Activated naive CD4-positive, alpha-beta T cell treated with anti-CD3 and anti-CD28 coated beads, Interleukin-2, amount 10 ng/mL, durations not matched to agents 7 days and 5 days (primary cell): Measurements from ENCODE around the gene ATP6V0B.

Source experiments
- CTCF ChIA-PET: fragments of 350-600 bp; sonication (Branson Sonifier 250); formaldehyde crosslinking; loops from one replicate; lab custom pipeline; 2021; ENCODE audit warnings: antibody characterized with exemption; lab: Charles Lee
- DNase-seq: peaks from one replicate; pipeline ENCODE4 v3.0.0-alpha.2; 2020
- H3K27ac Mint-ChIP-seq: one replicate; pipeline ENCODE4 v1.8.0; 2021; ENCODE audit warnings: mild to moderate bottlenecking, moderate library complexity, mixed read lengths
- H3K27me3 Mint-ChIP-seq: one replicate; pipeline ENCODE4 v1.8.0; 2021; ENCODE audit warnings: mild to moderate bottlenecking, mixed read lengths
- H3K36me3 Mint-ChIP-seq: one replicate; pipeline ENCODE4 v1.8.0; 2021; ENCODE audit warnings: mixed read lengths
- H3K4me1 Mint-ChIP-seq: one replicate; pipeline ENCODE4 v1.8.0; 2021; ENCODE audit warnings: mixed read lengths
- H3K4me3 Mint-ChIP-seq: one replicate; pipeline ENCODE4 v1.8.0; 2021; ENCODE audit warnings: mild to moderate bottlenecking, moderate library complexity, mixed read lengths
- H3K9me3 Mint-ChIP-seq: one replicate; pipeline ENCODE4 v1.8.0; 2021; ENCODE audit warnings: mixed read lengths

ATP6V0B gene

GRCh38 chr1:44016890-44017400 lies 42.2 kb downstream of the ATP6V0B start:
- H3K27ac Mint-ChIP-seq: no peak overlapping the region
- no peak for DNase-seq
- no peak overlapping the region for H3K4me3 Mint-ChIP-seq
- H3K4me1 Mint-ChIP-seq: peaks cover 5% of the 10 kb centered on the region
- CTCF ChIA-PET: interaction anchor here (0.7 to 0.9 kb wide), 2 partner anchors 19 to 20 kb away, joined by 3 read pairs; no protein-coding TSS in a partner anchor
- no peaks in the 10 kb centered on the region for H3K27me3 Mint-ChIP-seq
- no peaks in the 10 kb centered on the region for H3K36me3 Mint-ChIP-seq
- no peaks in the 10 kb centered on the region for H3K9me3 Mint-ChIP-seq

- DNase-seq: no peak
- no peaks in the 10 kb centered on the region for H3K36me3 Mint-ChIP-seq
- H3K27ac Mint-ChIP-seq: no peak overlapping the region
- CTCF ChIA-PET: interaction anchor here (1.4 kb wide), 1 partner anchor 13 kb away, joined by 3 read pairs; no protein-coding TSS in a partner anchor
- no peaks in the 10 kb centered on the region for H3K9me3 Mint-ChIP-seq
- H3K27me3 Mint-ChIP-seq: no peaks in the 10 kb centered on the region
- H3K4me3 Mint-ChIP-seq: no peak overlapping the region
- H3K4me1 Mint-ChIP-seq: no peaks in the 10 kb centered on the region
These were observed 44.7 kb downstream of the ATP6V0B start for GRCh38 chr1:44019466-44019948.

GRCh38 chr1:44020464-44020863 lies 45.7 kb downstream of the ATP6V0B start:
- CTCF ChIA-PET: interaction anchor here (1.4 kb wide), 1 partner anchor 14 kb away, joined by 3 read pairs; no protein-coding TSS in a partner anchor
- Mint-ChIP-seq H3K27me3 (no peaks in the 10 kb centered on the region), H3K4me3 (no peak overlapping the region)

GRCh38 chr1:44021156-44021555 lies 46.4 kb downstream of the ATP6V0B start:
- Mint-ChIP-seq H3K27me3 (no peaks in the 10 kb centered on the region), H3K27ac (no peak overlapping the region), H3K4me3 (no peak overlapping the region), H3K9me3 (no peaks in the 10 kb centered on the region), H3K36me3 (no peaks in the 10 kb centered on the region), H3K4me1 (no peaks in the 10 kb centered on the region)
- CTCF ChIA-PET: interaction anchor here (0.6 to 0.7 kb wide), 2 partner anchors 15 to 1483 kb away, joined by 3 to 6 read pairs; no protein-coding TSS in a partner anchor
- no peak for DNase-seq

More at GRCh38 chr1:44020464-44020863, 45.7 kb downstream of the ATP6V0B start:
- Mint-ChIP-seq H3K9me3 (no peaks in the 10 kb centered on the region), H3K27ac (no peak overlapping the region), H3K36me3 (no peaks in the 10 kb centered on the region), H3K4me1 (no peaks in the 10 kb centered on the region)
- DNase-seq: no peak

GRCh38 chr1:44021581-44022321 lies 47.0 kb downstream of the ATP6V0B start:
- H3K9me3 Mint-ChIP-seq: no peaks in the 10 kb centered on the region
- H3K27ac Mint-ChIP-seq: no peak overlapping the region
- no peak for DNase-seq
- CTCF ChIA-PET: interaction anchor here (0.6 to 1.1 kb wide), 3 partner anchors 15 to 1483 kb away, joined by 3 to 6 read pairs (median 3); no protein-coding TSS in a partner anchor
- no peaks in the 10 kb centered on the region for H3K36me3 Mint-ChIP-seq
- no peaks in the 10 kb centered on the region for H3K27me3 Mint-ChIP-seq
- H3K4me3 Mint-ChIP-seq: no peak overlapping the region
- H3K4me1 Mint-ChIP-seq: no peaks in the 10 kb centered on the region

GRCh38 chr1:44024031-44024902 lies 49.5 kb downstream of the ATP6V0B start:
- no peaks in the 10 kb centered on the region for H3K36me3 Mint-ChIP-seq
- CTCF ChIA-PET: no interaction called here
- H3K4me3 Mint-ChIP-seq: no peak overlapping the region
- H3K9me3 Mint-ChIP-seq: no peaks in the 10 kb centered on the region
- peaks cover 12% of the 10 kb centered on the region for H3K4me1 Mint-ChIP-seq
- no peak for DNase-seq
- H3K27ac Mint-ChIP-seq: no peak overlapping the region
- H3K27me3 Mint-ChIP-seq: no peaks in the 10 kb centered on the region

GRCh38 chr1:44024903-44025525 lies 50.3 kb downstream of the ATP6V0B start:
- CTCF ChIA-PET: interaction anchor here (0.8 to 1.9 kb wide), 2 partner anchors 10 to 20 kb away, joined by 3 to 5 read pairs; no protein-coding TSS in a partner anchor
- no peak for DNase-seq
- peaks cover 18% of the 10 kb centered on the region for H3K4me1 Mint-ChIP-seq
- H3K9me3 Mint-ChIP-seq: no peaks in the 10 kb centered on the region
- H3K4me3 Mint-ChIP-seq: no peak overlapping the region
- H3K27ac Mint-ChIP-seq: no peak overlapping the region
- no peaks in the 10 kb centered on the region for H3K27me3 Mint-ChIP-seq
- H3K36me3 Mint-ChIP-seq: no peaks in the 10 kb centered on the region

GRCh38 chr1:44025816-44026215 lies 51.1 kb downstream of the ATP6V0B start:
- Mint-ChIP-seq H3K27ac (no peak overlapping the region), H3K4me3 (no peak overlapping the region)
- no peak for DNase-seq

GRCh38 chr1:44027320-44027719 lies 52.6 kb downstream of the ATP6V0B start:
- Mint-ChIP-seq H3K36me3 (no peaks in the 10 kb centered on the region), H3K9me3 (no peaks in the 10 kb centered on the region), H3K27me3 (peaks cover 13% of the 10 kb centered on the region), H3K4me3 (no peak overlapping the region), H3K4me1 (peaks cover 28% of the 10 kb centered on the region), H3K27ac (no peak overlapping the region)
- DNase-seq: no peak
- CTCF ChIA-PET: interaction anchor here (1.6 to 1.8 kb wide), 2 partner anchors 10 to 21 kb away, joined by 4 to 5 read pairs; no protein-coding TSS in a partner anchor

More at GRCh38 chr1:44025816-44026215, 51.1 kb downstream of the ATP6V0B start:
- Mint-ChIP-seq H3K4me1 (peaks cover 18% of the 10 kb centered on the region), H3K27me3 (no peaks in the 10 kb centered on the region), H3K9me3 (no peaks in the 10 kb centered on the region), H3K36me3 (no peaks in the 10 kb centered on the region)
- CTCF ChIA-PET: interaction anchor here (0.7 to 1.9 kb wide), 3 partner anchors 9 to 21 kb away, joined by 3 to 5 read pairs (median 3); no protein-coding TSS in a partner anchor
